OCI-LY3 (cell line): ENCODE results near the gene STPG1.

Experiments used
- H2AFZ ChIP-seq: fragments of 200-600, 300-600 bp; shearing (Covaris generic); 2 replicates; pipeline ENCODE4 v1.6.0; 2014; ENCODE audit warnings: antibody characterized with exemption, low read depth, low read length
- H3K27ac ChIP-seq: fragments of 200-600, 300-600 bp; sonication (generic); 2 replicates; pipeline ENCODE4 v1.5.1; 2014; ENCODE audit warnings: mild to moderate bottlenecking, low read length, moderate library complexity, mixed read lengths
- H3K27me3 ChIP-seq: fragments of 200-600, 300-600 bp; sonication (generic); 2 replicates; pipeline ENCODE4 v1.6.1; 2014; ENCODE audit warnings: low read depth, low read length, mixed read lengths
- H3K36me3 ChIP-seq: fragments of 200-600, 300-600 bp; sonication (generic); replicated peaks from 2 replicates; pipeline ENCODE3; 2014; ENCODE audit warnings: low read depth, low read length, mixed read lengths
- H3K4me1 ChIP-seq: fragments of 300-600, 200-600 bp; sonication (generic); 2 replicates; pipeline ENCODE4 v1.6.1; 2014; ENCODE audit warnings: low read length, mixed read lengths
- H3K4me2 ChIP-seq: fragments of 200-600, 300-600 bp; sonication (generic); 2 replicates; pipeline ENCODE4 v1.6.1; 2014; ENCODE audit warnings: low read length, mixed read lengths
- H3K4me3 ChIP-seq: fragments of 300-600, 200-600 bp; sonication (generic); 2 replicates; pipeline ENCODE4 v1.5.1; 2014; ENCODE audit warnings: antibody characterized with exemption, mild to moderate bottlenecking, low read length, moderate library complexity
- H3K79me2 ChIP-seq: fragments of 300-600, 200-600 bp; shearing (Covaris generic); 2 replicates; pipeline ENCODE4 v1.6.1; 2014; ENCODE audit warnings: mild to moderate bottlenecking, low read length, mixed read lengths
- H3K9ac ChIP-seq: fragments of 300-600, 200-600 bp; shearing (Covaris generic); 2 replicates; pipeline ENCODE4 v1.6.0; 2014; ENCODE audit warnings: mild to moderate bottlenecking, low read length, moderate library complexity
- H3K9me3 ChIP-seq: fragments of 200-600, 300-600 bp; shearing (Covaris generic); 2 replicates; pipeline ENCODE4 v1.6.1; 2014; ENCODE audit warnings: low read length, mixed read lengths; ENCODE audit not compliant: insufficient read depth
- H4K20me1 ChIP-seq: fragments of 200-600, 300-600 bp; sonication (generic); 2 replicates; pipeline ENCODE4 v1.6.1; 2016; ENCODE audit warnings: low read length, mixed read lengths; ENCODE audit not compliant: insufficient read depth
- EZH2phosphoT487 ChIP-seq: fragments of 200-600 bp; shearing (Covaris generic); IDR thresholded peaks from 2 replicates; pipeline ENCODE4 v1.6.1; 2018; ENCODE audit warnings: antibody characterized with exemption, mixed run types, low read depth
- TF ChIP-seq, protein P1 (sequence below): fragments of 200-600, 300-600 bp; sonication (generic); IDR thresholded peaks from 2 replicates; pipeline ENCODE4 v1.5.1; 2014; ENCODE audit warnings: antibody characterized with exemption, low read length, low read depth

The STPG1 gene

DNA sequence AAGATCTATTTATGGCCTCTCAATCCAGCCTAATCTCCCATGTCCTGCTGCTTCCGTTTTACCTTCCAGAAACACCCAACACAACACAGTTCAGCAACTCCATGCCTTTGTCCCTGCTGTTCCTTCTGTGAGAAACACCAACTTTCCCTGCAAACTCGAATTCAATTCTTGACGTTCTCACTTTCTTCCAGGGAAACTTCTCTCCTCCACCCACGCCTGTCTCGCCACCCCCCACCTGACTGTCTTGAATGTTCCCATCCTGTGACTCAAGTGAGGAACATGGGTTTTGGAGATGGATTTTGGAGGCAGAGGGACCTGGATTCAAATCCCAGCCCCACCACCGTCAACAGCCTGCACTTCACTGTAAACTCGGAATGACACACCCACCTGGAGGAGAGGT is 49.6 kb downstream of the STPG1 start:
- no peak overlapping the region for H3K4me2 ChIP-seq

DNA sequence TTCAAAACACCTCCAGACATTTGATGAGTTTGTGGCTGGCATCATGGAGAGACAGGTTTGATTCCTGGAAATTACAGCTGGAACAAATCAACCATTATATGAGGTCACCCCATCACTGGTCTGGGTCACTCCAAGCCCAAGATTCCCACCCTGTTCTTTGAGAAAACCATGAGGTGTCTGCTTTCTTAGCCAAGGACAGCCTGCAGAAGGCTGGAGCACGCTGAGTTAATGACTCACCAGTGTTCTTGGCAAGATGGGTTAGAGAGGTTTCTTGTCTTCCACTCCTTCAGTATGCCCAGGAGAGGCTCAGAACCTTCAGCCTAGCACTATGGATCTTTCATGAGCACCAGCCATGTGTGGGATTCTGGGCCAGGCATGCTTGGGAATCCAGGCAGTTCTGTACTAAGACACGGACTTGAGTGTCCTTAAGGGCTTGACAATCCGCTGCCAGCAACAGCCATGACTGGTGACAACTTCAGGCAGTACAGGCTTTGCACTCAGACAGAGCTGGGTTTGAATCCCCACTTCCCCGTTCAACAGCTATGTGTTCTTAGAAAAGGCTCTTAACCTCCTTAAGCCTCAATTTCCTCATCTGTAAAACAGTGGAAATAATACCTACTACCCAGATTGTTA is 50.5 kb downstream of the STPG1 start:
- TF ChIP-seq, protein P1, sequence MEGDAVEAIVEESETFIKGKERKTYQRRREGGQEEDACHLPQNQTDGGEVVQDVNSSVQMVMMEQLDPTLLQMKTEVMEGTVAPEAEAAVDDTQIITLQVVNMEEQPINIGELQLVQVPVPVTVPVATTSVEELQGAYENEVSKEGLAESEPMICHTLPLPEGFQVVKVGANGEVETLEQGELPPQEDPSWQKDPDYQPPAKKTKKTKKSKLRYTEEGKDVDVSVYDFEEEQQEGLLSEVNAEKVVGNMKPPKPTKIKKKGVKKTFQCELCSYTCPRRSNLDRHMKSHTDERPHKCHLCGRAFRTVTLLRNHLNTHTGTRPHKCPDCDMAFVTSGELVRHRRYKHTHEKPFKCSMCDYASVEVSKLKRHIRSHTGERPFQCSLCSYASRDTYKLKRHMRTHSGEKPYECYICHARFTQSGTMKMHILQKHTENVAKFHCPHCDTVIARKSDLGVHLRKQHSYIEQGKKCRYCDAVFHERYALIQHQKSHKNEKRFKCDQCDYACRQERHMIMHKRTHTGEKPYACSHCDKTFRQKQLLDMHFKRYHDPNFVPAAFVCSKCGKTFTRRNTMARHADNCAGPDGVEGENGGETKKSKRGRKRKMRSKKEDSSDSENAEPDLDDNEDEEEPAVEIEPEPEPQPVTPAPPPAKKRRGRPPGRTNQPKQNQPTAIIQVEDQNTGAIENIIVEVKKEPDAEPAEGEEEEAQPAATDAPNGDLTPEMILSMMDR, result no peak
- TF ChIP-seq EZH2phosphoT487, result no peak
- Histone ChIP-seq H2AFZ (no peak overlapping the region), H3K4me1 (peaks cover 16% of the 10 kb centered on the region), H3K36me3 (no peaks in the 10 kb centered on the region), H4K20me1 (no peaks in the 10 kb centered on the region), H3K4me2 (no peak overlapping the region), H3K27me3 (no peaks in the 10 kb centered on the region), H3K9me3 (no peaks in the 10 kb centered on the region), H3K9ac (no peak overlapping the region), H3K79me2 (no peaks in the 10 kb centered on the region), H3K4me3 (no peak overlapping the region), H3K27ac (no peak overlapping the region)

More for the DNA sequence above, 49.6 kb downstream of the STPG1 start:
- Histone ChIP-seq H3K36me3 (no peaks in the 10 kb centered on the region), H3K27ac (no peak overlapping the region), H3K27me3 (no peaks in the 10 kb centered on the region), H3K9me3 (no peaks in the 10 kb centered on the region), H3K79me2 (no peaks in the 10 kb centered on the region), H2AFZ (no peak overlapping the region), H4K20me1 (no peaks in the 10 kb centered on the region), H3K4me3 (no peak overlapping the region), H3K4me1 (peaks cover 16% of the 10 kb centered on the region), H3K9ac (no peak overlapping the region)
- no peak for TF ChIP-seq EZH2phosphoT487
- TF ChIP-seq, protein P1, result no peak

DNA sequence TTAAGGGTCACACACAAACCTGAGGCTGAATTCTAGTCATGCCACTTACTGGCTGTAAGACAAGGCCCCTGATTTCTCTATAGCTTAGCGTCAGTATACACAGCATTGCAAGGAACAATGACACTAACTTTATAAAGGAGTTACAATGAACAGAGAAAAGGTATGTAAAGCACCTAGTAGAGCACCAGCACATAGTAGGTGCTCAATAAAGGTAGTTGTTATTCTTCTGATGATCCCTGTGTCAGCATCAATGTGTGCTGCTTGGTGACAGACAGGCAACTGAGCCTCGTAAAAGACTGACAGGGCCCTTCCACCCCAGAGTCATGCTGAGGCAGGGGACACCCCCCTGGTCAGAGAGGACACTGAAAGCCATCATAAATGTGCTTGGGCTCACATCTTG is 51.2 kb downstream of the STPG1 start:
- Histone ChIP-seq H3K36me3 (no peaks in the 10 kb centered on the region), H2AFZ (no peak overlapping the region), H3K27me3 (no peaks in the 10 kb centered on the region), H3K79me2 (no peaks in the 10 kb centered on the region), H3K4me2 (no peak overlapping the region), H3K4me3 (no peak overlapping the region), H3K4me1 (peaks cover 16% of the 10 kb centered on the region), H3K27ac (no peak overlapping the region), H3K9ac (no peak overlapping the region), H4K20me1 (no peaks in the 10 kb centered on the region), H3K9me3 (no peaks in the 10 kb centered on the region)
- TF ChIP-seq, protein P1, result no peak
- no peak for TF ChIP-seq EZH2phosphoT487

DNA sequence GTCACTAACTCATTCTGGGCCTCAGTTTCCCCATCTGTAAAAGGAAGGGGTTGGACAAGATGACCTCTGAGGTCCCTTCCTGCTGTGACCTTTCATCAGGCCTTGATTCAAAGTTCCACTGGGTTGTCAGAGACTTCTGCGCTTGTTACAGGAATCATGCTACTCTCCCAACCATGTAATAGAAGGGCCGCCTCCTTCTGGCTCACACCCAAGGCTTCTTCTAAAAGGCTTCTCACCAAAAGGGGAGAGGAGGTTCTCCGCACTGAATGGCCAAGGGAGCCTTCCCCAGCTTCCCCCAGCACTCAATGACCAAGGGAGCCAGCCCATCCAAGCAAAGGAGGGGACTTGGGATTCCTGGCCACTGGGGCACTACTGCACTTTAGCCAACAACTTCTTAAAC is 51.8 kb downstream of the STPG1 start:
- H3K4me2 ChIP-seq, result no peak overlapping the region
- TF ChIP-seq EZH2phosphoT487, result no peak
- TF ChIP-seq, protein P1, result no peak

More for the DNA sequence above, 51.8 kb downstream of the STPG1 start:
- H3K9ac ChIP-seq, result no peak overlapping the region
- no peaks in the 10 kb centered on the region for H3K79me2 ChIP-seq
- H3K27ac ChIP-seq, result no peak overlapping the region
- H3K4me1 ChIP-seq, result peaks cover 16% of the 10 kb centered on the region
- no peak overlapping the region for H3K4me3 ChIP-seq
- H4K20me1 ChIP-seq, result no peaks in the 10 kb centered on the region
- H3K36me3 ChIP-seq, result no peaks in the 10 kb centered on the region
- H3K27me3 ChIP-seq, result no peaks in the 10 kb centered on the region
- no peaks in the 10 kb centered on the region for H3K9me3 ChIP-seq
- no peak overlapping the region for H2AFZ ChIP-seq
